Bronchial epithelial cell (primary cell): ENCODE measurements around the gene TBRG4. TPM values are rescaled to one million over a fixed set of nuclear protein-coding genes. Genes with fewer than 3 reads are reported as not detected.

Experiments used
- DNase-seq: peaks from one replicate; pipeline ENCODE4 v3.0.0-alpha.2; 2010; ENCODE audit warnings: low read depth
- FAIRE-seq: peaks from 2 replicates; lab custom pipeline; 2011; peaks lifted over from hg19 to GRCh38; lab: Jason Lieb, UNC
- H3K27me3 ChIP-seq: 2 replicates; pipeline ENCODE4 v1.5.1; 2011; ENCODE audit warnings: low read length; ENCODE audit not compliant: control insufficient read depth, insufficient read depth
- H3K36me3 ChIP-seq: 2 replicates; pipeline ENCODE4 v1.5.1; 2011; ENCODE audit warnings: low read length; ENCODE audit not compliant: control insufficient read depth, insufficient read depth
- H3K4me3 ChIP-seq: 2 replicates; pipeline ENCODE4 v1.5.1; 2011; ENCODE audit warnings: mild to moderate bottlenecking, low read depth, low read length, control low read depth
- total RNA-seq: library from RNA; depleted of rRNA; stranded (reverse); fragments of >200 nt; gene quantifications from 2 replicates; pipeline ENCODE4 v1.2.1, GENCODE V29; 2014
- TF ChIP-seq, protein P1 (sequence below): IDR thresholded peaks from 2 replicates; pipeline ENCODE4 v1.5.1; 2011; ENCODE audit warnings: mild to moderate bottlenecking, moderate library complexity, low read length, control low read depth, inconsistent platforms; ENCODE audit not compliant: insufficient read depth, severe bottlenecking

Gene TBRG4
- total RNA-seq, result 78.7 and 90.3 TPM in 2 replicates

GRCh38 chr7:45111298-45112223, at the start of gene TBRG4:
Gene TBRG4, minus strand, starts transcription at chr7:45111697. Its CDS starts 2,460 bp downstream, at chr7:45109237.
- Histone ChIP-seq H3K4me3 (peak within 1 kb of the TSS; percentile 92), H3K27me3 (no peaks in the 10 kb centered on the region), H3K36me3 (peaks cover 19% of the 10 kb centered on the region)
- FAIRE-seq, result no peak
- peak; percentile 85 for DNase-seq
- TF ChIP-seq, protein P1, sequence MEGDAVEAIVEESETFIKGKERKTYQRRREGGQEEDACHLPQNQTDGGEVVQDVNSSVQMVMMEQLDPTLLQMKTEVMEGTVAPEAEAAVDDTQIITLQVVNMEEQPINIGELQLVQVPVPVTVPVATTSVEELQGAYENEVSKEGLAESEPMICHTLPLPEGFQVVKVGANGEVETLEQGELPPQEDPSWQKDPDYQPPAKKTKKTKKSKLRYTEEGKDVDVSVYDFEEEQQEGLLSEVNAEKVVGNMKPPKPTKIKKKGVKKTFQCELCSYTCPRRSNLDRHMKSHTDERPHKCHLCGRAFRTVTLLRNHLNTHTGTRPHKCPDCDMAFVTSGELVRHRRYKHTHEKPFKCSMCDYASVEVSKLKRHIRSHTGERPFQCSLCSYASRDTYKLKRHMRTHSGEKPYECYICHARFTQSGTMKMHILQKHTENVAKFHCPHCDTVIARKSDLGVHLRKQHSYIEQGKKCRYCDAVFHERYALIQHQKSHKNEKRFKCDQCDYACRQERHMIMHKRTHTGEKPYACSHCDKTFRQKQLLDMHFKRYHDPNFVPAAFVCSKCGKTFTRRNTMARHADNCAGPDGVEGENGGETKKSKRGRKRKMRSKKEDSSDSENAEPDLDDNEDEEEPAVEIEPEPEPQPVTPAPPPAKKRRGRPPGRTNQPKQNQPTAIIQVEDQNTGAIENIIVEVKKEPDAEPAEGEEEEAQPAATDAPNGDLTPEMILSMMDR, result peak; percentile 21

DNA sequence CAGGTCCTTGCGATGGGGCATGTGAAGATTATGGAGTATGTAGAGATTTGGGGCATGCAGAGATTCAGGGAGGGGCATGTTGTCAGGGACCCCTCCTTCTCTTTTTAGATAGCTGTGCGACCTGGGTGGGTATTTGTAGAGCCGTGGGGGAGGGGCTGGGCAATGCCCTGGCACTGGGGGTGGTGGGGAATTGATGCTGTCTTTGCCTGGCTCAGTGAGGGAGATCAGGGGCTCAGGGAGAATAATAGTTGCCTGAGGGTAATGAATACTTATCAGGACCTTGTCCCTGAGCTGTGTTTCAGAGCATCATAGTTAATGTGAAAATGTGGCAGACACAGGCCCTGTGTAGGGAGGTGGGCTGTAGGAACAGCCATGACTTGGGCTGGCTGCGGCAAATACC, 49.6 kb upstream of the TBRG4 start:
- H3K4me3 ChIP-seq, result no peak overlapping the region
- FAIRE-seq, result no peak
- no peak for DNase-seq
- TF ChIP-seq, protein P1, result no peak
- peaks cover 4% of the 10 kb centered on the region for H3K27me3 ChIP-seq
- H3K36me3 ChIP-seq, result no peaks in the 10 kb centered on the region

- FAIRE-seq (no peak), DNase-seq (no peak)
- TF ChIP-seq, protein P1, result no peak
- no peak overlapping the region for H3K4me3 ChIP-seq
- H3K36me3 ChIP-seq, result no peaks in the 10 kb centered on the region
- H3K27me3 ChIP-seq, result peaks cover 4% of the 10 kb centered on the region
These were observed 49.0 kb upstream of the TBRG4 start for GRCh38 chr7:45160417-45160881.

GRCh38 chr7:45159296-45159695, 47.8 kb upstream of the TBRG4 start:
- TF ChIP-seq, protein P1, result no peak
- Histone ChIP-seq H3K4me3 (no peak overlapping the region), H3K36me3 (no peaks in the 10 kb centered on the region), H3K27me3 (peaks cover 4% of the 10 kb centered on the region)
- FAIRE-seq (no peak), DNase-seq (no peak)

DNA sequence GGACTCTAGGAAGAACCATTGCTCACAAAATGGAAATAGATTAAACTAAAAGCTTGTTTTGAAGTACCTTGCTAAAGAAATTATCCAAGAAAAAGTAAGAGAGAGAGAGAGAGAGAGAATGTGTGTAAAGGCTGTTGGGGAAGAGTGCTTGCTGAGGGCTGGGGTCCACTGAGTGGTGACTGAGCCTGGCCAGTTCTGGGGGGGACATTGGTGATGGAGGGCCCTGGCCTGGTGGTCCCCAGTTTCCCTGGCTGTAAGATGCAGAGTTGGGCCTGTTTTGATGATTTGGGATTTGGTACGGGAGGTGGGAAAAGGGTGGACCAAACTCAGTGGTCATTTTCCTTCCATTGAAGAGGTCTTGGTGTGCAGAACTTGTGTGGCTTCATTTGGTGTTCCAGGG, 47.0 kb upstream of the TBRG4 start:
- H3K4me3 ChIP-seq, result no peak overlapping the region
- TF ChIP-seq, protein P1, result no peak
- no peak for FAIRE-seq
- H3K27me3 ChIP-seq, result peaks cover 4% of the 10 kb centered on the region
- no peak for DNase-seq
- H3K36me3 ChIP-seq, result no peaks in the 10 kb centered on the region
